ENCODE results near the gene MSANTD2. TPM values are rescaled to one million over a fixed set of nuclear protein-coding genes. Genes with fewer than 3 reads are reported as not detected.

Gene MSANTD2
- total and polyA plus RNA-seq, 11 donors = 2.2 to 5.4 (median 3.1) TPM

DNA sequence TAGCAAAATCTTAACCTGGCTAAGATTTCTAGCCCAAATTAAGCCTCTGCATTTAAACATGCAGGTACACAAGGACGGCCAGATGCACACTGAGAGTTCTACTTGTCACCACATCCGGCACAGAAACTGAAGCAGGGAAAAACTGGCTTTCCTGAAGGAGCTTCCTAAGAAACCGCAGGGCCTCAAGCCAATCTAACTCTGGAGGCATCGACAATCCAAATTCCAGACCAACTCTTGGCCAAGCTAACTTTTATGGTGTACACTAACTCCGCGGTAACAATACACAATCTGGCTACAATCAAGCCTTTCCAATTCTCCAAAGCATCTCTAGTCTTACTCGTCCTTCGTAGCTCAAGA lies 1.2 kb downstream of the MSANTD2 start:
- no peak for DNase-seq
- H3K4me3 ChIP-seq = peak overlapping the region in 11 of 12 donors; percentile 71 to 94 (median 87)
- TF ChIP-seq, protein P1, sequence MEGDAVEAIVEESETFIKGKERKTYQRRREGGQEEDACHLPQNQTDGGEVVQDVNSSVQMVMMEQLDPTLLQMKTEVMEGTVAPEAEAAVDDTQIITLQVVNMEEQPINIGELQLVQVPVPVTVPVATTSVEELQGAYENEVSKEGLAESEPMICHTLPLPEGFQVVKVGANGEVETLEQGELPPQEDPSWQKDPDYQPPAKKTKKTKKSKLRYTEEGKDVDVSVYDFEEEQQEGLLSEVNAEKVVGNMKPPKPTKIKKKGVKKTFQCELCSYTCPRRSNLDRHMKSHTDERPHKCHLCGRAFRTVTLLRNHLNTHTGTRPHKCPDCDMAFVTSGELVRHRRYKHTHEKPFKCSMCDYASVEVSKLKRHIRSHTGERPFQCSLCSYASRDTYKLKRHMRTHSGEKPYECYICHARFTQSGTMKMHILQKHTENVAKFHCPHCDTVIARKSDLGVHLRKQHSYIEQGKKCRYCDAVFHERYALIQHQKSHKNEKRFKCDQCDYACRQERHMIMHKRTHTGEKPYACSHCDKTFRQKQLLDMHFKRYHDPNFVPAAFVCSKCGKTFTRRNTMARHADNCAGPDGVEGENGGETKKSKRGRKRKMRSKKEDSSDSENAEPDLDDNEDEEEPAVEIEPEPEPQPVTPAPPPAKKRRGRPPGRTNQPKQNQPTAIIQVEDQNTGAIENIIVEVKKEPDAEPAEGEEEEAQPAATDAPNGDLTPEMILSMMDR (IDR thresholded peaks at IDR 0.05) = no peak
- TF ChIP-seq POLR2A (IDR thresholded peaks at IDR 0.05) = no peak
- H3K9me3 ChIP-seq = no peaks in the 10 kb centered on the region
- H3K27ac ChIP-seq = peak overlapping the region in 9 of 12 donors; percentile 90 to 100 (median 98)
- intact Hi-C loops (cut with DNase I) = loop anchor here in 3 of 10 donors (5.0 to 10.0 kb wide), 3 partner anchors 37 to 134 kb away; partner anchors contain the start of genes ESAM (in 2 of the 3), SIAE (in 1 of the 3) and SPA17 (in 1 of the 3)
- peaks cover 3 to 38% (median 32%) of the 10 kb centered on the region in 12 donors for H3K4me1 ChIP-seq
- H3K27me3 ChIP-seq = no peaks in the 10 kb centered on the region
- ATAC-seq = no peak
- peaks cover 0 to 4% (median 0%) of the 10 kb centered on the region in 9 donors for H3K36me3 ChIP-seq
- 1 to 6% (median 2%) methylated on average over 8 of the region's 8 CpGs for WGBS, 4 donors

DNA sequence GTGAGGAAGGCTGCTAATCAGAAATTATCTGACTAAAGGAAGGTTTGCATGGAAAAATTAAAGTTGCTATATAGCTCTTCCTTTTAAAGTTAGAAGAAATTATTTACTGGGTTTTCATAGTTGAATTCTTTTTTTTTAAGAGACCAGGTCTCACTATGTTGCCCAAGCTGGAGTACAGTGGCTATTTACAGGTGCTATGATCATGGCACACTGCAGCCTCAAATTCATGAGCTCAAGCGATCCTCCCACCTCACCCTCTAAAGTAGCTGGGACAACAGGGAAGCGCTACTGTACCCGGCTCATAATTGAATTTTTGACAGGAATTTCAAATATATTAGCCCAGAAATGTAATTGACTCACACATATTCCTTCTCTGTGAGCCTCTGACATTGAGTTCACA lies 3.9 kb downstream of the MSANTD2 start:
- ATAC-seq = no peak
- Histone ChIP-seq H3K27ac (no peak overlapping the region), H3K27me3 (no peaks in the 10 kb centered on the region), H3K9me3 (no peaks in the 10 kb centered on the region), H3K4me3 (no peak overlapping the region), H3K4me1 (peaks cover 3 to 48% (median 36%) of the 10 kb centered on the region in 12 donors), H3K36me3 (peaks cover 0 to 4% (median 0%) of the 10 kb centered on the region in 9 donors)
- TF ChIP-seq POLR2A (IDR thresholded peaks at IDR 0.05) = no peak
- TF ChIP-seq, protein P1 (IDR thresholded peaks at IDR 0.05) = no peak
- intact Hi-C loops (cut with DNase I) = loop anchor here in 3 of 10 donors (5.0 to 10.0 kb wide), 3 partner anchors 34 to 132 kb away; partner anchors contain the start of genes ESAM (in 2 of the 3), SIAE (in 1 of the 3) and SPA17 (in 1 of the 3)
- WGBS, 4 donors = 85 to 90% (median 88%) methylated on average over 3 of the region's 3 CpGs
- DNase-seq = no peak

DNA sequence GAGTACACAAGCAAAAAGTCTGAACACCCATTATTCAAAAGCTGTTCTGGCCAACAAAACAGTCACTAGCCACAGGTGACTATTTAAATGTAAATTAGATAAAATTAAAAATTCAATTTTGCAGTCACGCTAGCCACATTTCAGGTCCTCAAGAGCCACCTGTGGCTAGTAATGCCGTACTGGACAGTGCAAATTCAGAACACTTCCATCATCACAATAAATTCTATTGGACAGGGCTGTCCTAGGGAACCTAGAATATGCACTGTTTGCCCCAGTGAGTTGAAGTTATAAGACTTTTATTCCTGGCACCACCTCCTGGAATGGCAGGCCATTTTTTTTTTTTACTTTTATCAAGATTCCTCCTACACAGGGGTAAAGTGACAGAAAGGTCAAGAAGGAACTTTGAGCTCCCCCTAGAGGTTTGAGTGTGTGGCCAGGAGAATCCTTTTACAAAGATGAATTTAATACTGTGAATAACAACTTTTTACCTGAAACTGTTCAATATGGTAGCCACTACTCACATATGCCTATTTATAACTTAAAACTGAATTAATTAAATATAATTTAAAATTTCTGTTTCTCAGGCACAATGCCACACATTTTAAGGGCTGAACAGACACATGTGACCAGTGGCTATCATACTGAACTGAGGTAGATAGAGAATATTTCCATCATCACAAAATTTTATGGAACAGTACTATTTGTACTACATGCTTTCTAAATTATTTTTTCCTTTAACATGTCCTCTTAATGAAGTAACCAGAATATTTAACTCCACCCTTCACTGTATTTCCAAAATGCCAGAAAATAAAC lies 6.5 kb downstream of the MSANTD2 start:
- no peak for DNase-seq
- intact Hi-C loops (cut with DNase I) = loop anchor here in 1 of 10 donors (10.0 kb wide), 1 partner anchor 129 kb away; no protein-coding TSS in a partner anchor

More for the DNA sequence above, 6.5 kb downstream of the MSANTD2 start:
- ATAC-seq = peak in 2 of 4 donors; percentile 42 to 53
- Histone ChIP-seq H3K4me1 (peaks cover 0 to 38% (median 22%) of the 10 kb centered on the region in 12 donors), H3K9me3 (no peaks in the 10 kb centered on the region), H3K4me3 (no peak overlapping the region), H3K27me3 (no peaks in the 10 kb centered on the region), H3K36me3 (peaks cover 0 to 4% (median 0%) of the 10 kb centered on the region in 9 donors), H3K27ac (no peak overlapping the region)
- 78 to 98% (median 88%) methylated on average over 2 of the region's 2 CpGs for WGBS, 4 donors
- TF ChIP-seq POLR2A (IDR thresholded peaks at IDR 0.05) = no peak
- TF ChIP-seq, protein P1 (IDR thresholded peaks at IDR 0.05) = peak; percentile 52 to 75 (median 66)
